Neural cell (in vitro differentiated cells): ENCODE results near the gene CRHR1.

ENCODE experiments used
- EZH2 ChIP-seq: fragments of 200-600, 300-800 bp; shearing (Covaris generic), sonication (generic); IDR thresholded peaks from 2 replicates; pipeline ENCODE4 v1.6.1; 2014; ENCODE audit warnings: antibody characterized with exemption, low read length, borderline replicate concordance, mild to moderate bottlenecking; ENCODE audit not compliant: insufficient read depth, poor library complexity, severe bottlenecking
- POLR2AphosphoS5 ChIP-seq: IDR thresholded peaks from 2 replicates; pipeline ENCODE4 v1.6.1; 2012
- SMC3 ChIP-seq: fragments of 450-650 bp; conservative IDR thresholded peaks from 2 replicates; pipeline ENCODE4 v1.6.1; 2014; ENCODE audit warnings: antibody characterized with exemption, mild to moderate bottlenecking, moderate library complexity; ENCODE audit not compliant: poor library complexity
- TF ChIP-seq, protein P1 (sequence below): fragments of 450-650 bp; IDR thresholded peaks from 2 replicates; pipeline ENCODE4 v1.5.1; 2014; ENCODE audit warnings: antibody characterized with exemption, mild to moderate bottlenecking, moderate library complexity; ENCODE audit not compliant: poor library complexity, severe bottlenecking
- TF ChIP-seq, protein P2 (sequence below): IDR thresholded peaks from 2 replicates; pipeline ENCODE4 v1.6.1; 2012; ENCODE audit warnings: borderline replicate concordance

DNA sequence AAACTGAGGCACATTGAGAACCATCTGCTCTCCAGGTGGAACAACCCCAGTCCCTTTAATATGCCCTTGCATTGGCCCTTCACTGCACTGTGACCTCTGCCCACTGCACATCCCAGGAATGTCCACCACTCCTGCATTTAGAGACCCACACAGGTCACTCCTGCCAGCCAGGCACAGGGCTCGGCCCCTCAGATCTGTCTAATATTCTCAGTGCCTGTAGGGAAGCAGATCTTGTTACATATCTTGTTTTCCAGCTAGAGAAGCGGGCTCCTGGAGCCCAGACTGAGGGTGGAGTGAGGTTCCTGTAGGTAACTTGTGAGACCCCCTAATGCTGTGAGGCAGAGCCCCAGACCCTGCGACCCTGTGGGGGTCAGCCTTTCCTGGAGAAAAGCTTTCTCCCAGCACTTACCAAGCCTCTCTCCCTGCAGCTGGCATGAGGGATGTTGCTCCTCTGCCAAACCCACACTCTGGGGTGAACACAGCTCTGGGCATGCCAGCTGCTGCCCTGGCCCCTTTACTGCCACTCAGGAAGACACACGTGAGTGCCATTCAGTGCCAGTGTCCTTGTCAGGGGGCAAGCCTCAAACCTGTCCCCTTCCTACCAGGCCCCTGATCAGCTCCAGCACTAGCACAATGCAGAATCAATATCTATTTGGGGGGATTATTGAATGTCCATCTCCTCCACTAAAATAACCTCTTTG lies 40.3 kb upstream of the CRHR1 start:
- TF ChIP-seq, protein P1, sequence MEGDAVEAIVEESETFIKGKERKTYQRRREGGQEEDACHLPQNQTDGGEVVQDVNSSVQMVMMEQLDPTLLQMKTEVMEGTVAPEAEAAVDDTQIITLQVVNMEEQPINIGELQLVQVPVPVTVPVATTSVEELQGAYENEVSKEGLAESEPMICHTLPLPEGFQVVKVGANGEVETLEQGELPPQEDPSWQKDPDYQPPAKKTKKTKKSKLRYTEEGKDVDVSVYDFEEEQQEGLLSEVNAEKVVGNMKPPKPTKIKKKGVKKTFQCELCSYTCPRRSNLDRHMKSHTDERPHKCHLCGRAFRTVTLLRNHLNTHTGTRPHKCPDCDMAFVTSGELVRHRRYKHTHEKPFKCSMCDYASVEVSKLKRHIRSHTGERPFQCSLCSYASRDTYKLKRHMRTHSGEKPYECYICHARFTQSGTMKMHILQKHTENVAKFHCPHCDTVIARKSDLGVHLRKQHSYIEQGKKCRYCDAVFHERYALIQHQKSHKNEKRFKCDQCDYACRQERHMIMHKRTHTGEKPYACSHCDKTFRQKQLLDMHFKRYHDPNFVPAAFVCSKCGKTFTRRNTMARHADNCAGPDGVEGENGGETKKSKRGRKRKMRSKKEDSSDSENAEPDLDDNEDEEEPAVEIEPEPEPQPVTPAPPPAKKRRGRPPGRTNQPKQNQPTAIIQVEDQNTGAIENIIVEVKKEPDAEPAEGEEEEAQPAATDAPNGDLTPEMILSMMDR, result no peak
- TF ChIP-seq, protein P2, sequence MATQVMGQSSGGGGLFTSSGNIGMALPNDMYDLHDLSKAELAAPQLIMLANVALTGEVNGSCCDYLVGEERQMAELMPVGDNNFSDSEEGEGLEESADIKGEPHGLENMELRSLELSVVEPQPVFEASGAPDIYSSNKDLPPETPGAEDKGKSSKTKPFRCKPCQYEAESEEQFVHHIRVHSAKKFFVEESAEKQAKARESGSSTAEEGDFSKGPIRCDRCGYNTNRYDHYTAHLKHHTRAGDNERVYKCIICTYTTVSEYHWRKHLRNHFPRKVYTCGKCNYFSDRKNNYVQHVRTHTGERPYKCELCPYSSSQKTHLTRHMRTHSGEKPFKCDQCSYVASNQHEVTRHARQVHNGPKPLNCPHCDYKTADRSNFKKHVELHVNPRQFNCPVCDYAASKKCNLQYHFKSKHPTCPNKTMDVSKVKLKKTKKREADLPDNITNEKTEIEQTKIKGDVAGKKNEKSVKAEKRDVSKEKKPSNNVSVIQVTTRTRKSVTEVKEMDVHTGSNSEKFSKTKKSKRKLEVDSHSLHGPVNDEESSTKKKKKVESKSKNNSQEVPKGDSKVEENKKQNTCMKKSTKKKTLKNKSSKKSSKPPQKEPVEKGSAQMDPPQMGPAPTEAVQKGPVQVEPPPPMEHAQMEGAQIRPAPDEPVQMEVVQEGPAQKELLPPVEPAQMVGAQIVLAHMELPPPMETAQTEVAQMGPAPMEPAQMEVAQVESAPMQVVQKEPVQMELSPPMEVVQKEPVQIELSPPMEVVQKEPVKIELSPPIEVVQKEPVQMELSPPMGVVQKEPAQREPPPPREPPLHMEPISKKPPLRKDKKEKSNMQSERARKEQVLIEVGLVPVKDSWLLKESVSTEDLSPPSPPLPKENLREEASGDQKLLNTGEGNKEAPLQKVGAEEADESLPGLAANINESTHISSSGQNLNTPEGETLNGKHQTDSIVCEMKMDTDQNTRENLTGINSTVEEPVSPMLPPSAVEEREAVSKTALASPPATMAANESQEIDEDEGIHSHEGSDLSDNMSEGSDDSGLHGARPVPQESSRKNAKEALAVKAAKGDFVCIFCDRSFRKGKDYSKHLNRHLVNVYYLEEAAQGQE, result no peak
- no peak for TF ChIP-seq EZH2
- TF ChIP-seq POLR2AphosphoS5, result no peak
- TF ChIP-seq SMC3, result no peak
